Caco-2 (cell line): ENCODE measurements around the gene FOXN3. TPM values are rescaled to one million over a fixed set of nuclear protein-coding genes. Genes with fewer than 3 reads are reported as not detected.

ENCODE experiments used
- BruUV-seq: library from RNA; stranded (reverse); fragments of 400-500 nt; replicated peaks from 2 replicates; lab custom pipeline; 2021; lab: Mats Ljungman, UMichigan
- CTCF ChIA-PET: fragments of 300-600 bp; sonication (Branson Sonifier 250); formaldehyde crosslinking; loops from one replicate; lab custom pipeline; 2022; ENCODE audit warnings: antibody characterized with exemption; lab: Charles Lee
- POLR2A ChIA-PET: fragments of 300-600 bp; sonication (Branson Sonifier 250); formaldehyde crosslinking; loops from one replicate; lab custom pipeline; 2022; ENCODE audit warnings: antibody characterized with exemption; lab: Charles Lee
- DNase-seq, 2 experiments: peaks; one replicate each; pipeline versions ENCODE4 v3.0.0 to v3.0.0-alpha.2; 2020 to 2022
- H3K27me3 ChIP-seq: replicated peaks from 2 replicates; pipeline ENCODE4 v1.6.0; 2011; ENCODE audit warnings: low read length; ENCODE audit not compliant: control insufficient read depth, insufficient read depth
- H3K36me3 ChIP-seq: 2 replicates; pipeline ENCODE4 v1.5.1; 2011; ENCODE audit warnings: low read length; ENCODE audit not compliant: control insufficient read depth, insufficient read depth
- H3K4me1 ChIP-seq: fragments of 250-450 bp; sonication (Bioruptor Pico); 2 replicates; pipeline ENCODE4 v1.5.1; 2020; ENCODE audit warnings: mild to moderate bottlenecking
- H3K4me3 ChIP-seq: 2 replicates; pipeline ENCODE4 v1.5.1; 2011; ENCODE audit warnings: low read depth, mild to moderate bottlenecking, control low read depth, low read length
- H3K9me3 ChIP-seq: fragments of 250-450 bp; sonication (Bioruptor Pico); 2 replicates; pipeline ENCODE4 v1.5.1; 2020; ENCODE audit warnings: mild to moderate bottlenecking, moderate library complexity
- H3K27ac Mint-ChIP-seq: one replicate; pipeline ENCODE4 v1.8.0; 2022; ENCODE audit warnings: mixed read lengths; ENCODE audit not compliant: unreplicated experiment
- H3K27me3 Mint-ChIP-seq: one replicate; pipeline ENCODE4 v1.8.0; 2022; ENCODE audit warnings: mixed read lengths; ENCODE audit not compliant: insufficient read depth, unreplicated experiment
- H3K36me3 Mint-ChIP-seq: one replicate; pipeline ENCODE4 v1.8.0; 2022; ENCODE audit warnings: mild to moderate bottlenecking, mixed read lengths; ENCODE audit not compliant: insufficient read depth, unreplicated experiment
- H3K4me1 Mint-ChIP-seq: one replicate; pipeline ENCODE4 v1.8.0; 2022; ENCODE audit warnings: low read depth, mixed read lengths; ENCODE audit not compliant: unreplicated experiment
- H3K4me3 Mint-ChIP-seq: one replicate; pipeline ENCODE4 v1.8.0; 2022; ENCODE audit warnings: mild to moderate bottlenecking, moderate library complexity, mixed read lengths; ENCODE audit not compliant: unreplicated experiment
- H3K9me3 Mint-ChIP-seq: one replicate; pipeline ENCODE4 v1.8.0; 2022; ENCODE audit warnings: mixed read lengths; ENCODE audit not compliant: unreplicated experiment
- intact Hi-C: fragments of 100-400 bp; cut with micrococcal nuclease; formaldehyde crosslinking; loops from one replicate; pipeline ENCODE4 v1.10.0; 2022; ENCODE audit not compliant: unreplicated experiment
- total RNA-seq: library from RNA; stranded (reverse); gene quantifications from 2 replicates; pipeline ENCODE4 v1.2.3, GENCODE V29; 2022
- TF ChIP-seq, protein P1 (sequence below), 2 experiments: fragments of 200-600 bp in 1 of 2; IDR thresholded peaks; 1 replicate in 1 of 2; 2 replicates in 1 of 2; pipeline versions ENCODE4 v1.5.1 to v1.8.0; 2011 to 2022; ENCODE audit warnings: antibody characterized with exemption in 1 of 2, control low read depth in 1 of 2, inconsistent platforms in 1 of 2, low read depth in 1 of 2, low read length in 1 of 2, mild to moderate bottlenecking in 1 of 2, moderate library complexity in 1 of 2; ENCODE audit not compliant: insufficient read depth in 1 of 2, severe bottlenecking in 1 of 2, unreplicated experiment in 1 of 2

The FOXN3 gene
- total RNA-seq, 1 experiment from 2014 or later: 20.6 TPM

- TF ChIP-seq, protein P1, sequence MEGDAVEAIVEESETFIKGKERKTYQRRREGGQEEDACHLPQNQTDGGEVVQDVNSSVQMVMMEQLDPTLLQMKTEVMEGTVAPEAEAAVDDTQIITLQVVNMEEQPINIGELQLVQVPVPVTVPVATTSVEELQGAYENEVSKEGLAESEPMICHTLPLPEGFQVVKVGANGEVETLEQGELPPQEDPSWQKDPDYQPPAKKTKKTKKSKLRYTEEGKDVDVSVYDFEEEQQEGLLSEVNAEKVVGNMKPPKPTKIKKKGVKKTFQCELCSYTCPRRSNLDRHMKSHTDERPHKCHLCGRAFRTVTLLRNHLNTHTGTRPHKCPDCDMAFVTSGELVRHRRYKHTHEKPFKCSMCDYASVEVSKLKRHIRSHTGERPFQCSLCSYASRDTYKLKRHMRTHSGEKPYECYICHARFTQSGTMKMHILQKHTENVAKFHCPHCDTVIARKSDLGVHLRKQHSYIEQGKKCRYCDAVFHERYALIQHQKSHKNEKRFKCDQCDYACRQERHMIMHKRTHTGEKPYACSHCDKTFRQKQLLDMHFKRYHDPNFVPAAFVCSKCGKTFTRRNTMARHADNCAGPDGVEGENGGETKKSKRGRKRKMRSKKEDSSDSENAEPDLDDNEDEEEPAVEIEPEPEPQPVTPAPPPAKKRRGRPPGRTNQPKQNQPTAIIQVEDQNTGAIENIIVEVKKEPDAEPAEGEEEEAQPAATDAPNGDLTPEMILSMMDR (IDR thresholded peaks at IDR 0.05; ENCODE audit: insufficient read depth in 1 of 2, low read depth in 1 of 2, low read length in 1 of 2, severe bottlenecking in 1 of 2, unreplicated experiment in 1 of 2): no peak
- intact Hi-C loops: no loop called here
- H3K9me3 Mint-ChIP-seq: no peaks in the 10 kb centered on the region
- BruUV-seq: no TSS peak
- H3K4me1 Mint-ChIP-seq: no peaks in the 10 kb centered on the region
- no peak for DNase-seq
- H3K36me3 ChIP-seq: no peaks in the 10 kb centered on the region
- no peaks in the 10 kb centered on the region for H3K27me3 ChIP-seq
- H3K4me3 ChIP-seq: no peak overlapping the region
- ChIA-PET POLR2A (no interaction called here), CTCF (no interaction called here)
- H3K27me3 Mint-ChIP-seq: no peaks in the 10 kb centered on the region
- H3K27ac Mint-ChIP-seq: no peak overlapping the region
- H3K4me1 ChIP-seq: no peaks in the 10 kb centered on the region
- no peaks in the 10 kb centered on the region for H3K36me3 Mint-ChIP-seq
- H3K9me3 ChIP-seq: no peaks in the 10 kb centered on the region
- H3K4me3 Mint-ChIP-seq: no peak overlapping the region
Observed at GRCh38 chr14:89266754-89267153, 150.3 kb downstream of the FOXN3 start.

GRCh38 chr14:89265234-89265633, 151.8 kb downstream of the FOXN3 start:
- DNase-seq: no peak
- Histone ChIP-seq H3K9me3 (no peaks in the 10 kb centered on the region), H3K36me3 (no peaks in the 10 kb centered on the region), H3K27me3 (no peaks in the 10 kb centered on the region), H3K4me3 (no peak overlapping the region), H3K4me1 (no peaks in the 10 kb centered on the region)
- no peak overlapping the region for H3K4me3 Mint-ChIP-seq
- TF ChIP-seq, protein P1 (IDR thresholded peaks at IDR 0.05; ENCODE audit: insufficient read depth in 1 of 2, low read depth in 1 of 2, low read length in 1 of 2, severe bottlenecking in 1 of 2, unreplicated experiment in 1 of 2): no peak
- no TSS peak for BruUV-seq
- no peaks in the 10 kb centered on the region for H3K9me3 Mint-ChIP-seq
- POLR2A ChIA-PET: no interaction called here
- H3K27me3 Mint-ChIP-seq: no peaks in the 10 kb centered on the region
- no peak overlapping the region for H3K27ac Mint-ChIP-seq
- CTCF ChIA-PET: no interaction called here
- H3K36me3 Mint-ChIP-seq: no peaks in the 10 kb centered on the region
- intact Hi-C loops: no loop called here
- H3K4me1 Mint-ChIP-seq: no peaks in the 10 kb centered on the region

DNA sequence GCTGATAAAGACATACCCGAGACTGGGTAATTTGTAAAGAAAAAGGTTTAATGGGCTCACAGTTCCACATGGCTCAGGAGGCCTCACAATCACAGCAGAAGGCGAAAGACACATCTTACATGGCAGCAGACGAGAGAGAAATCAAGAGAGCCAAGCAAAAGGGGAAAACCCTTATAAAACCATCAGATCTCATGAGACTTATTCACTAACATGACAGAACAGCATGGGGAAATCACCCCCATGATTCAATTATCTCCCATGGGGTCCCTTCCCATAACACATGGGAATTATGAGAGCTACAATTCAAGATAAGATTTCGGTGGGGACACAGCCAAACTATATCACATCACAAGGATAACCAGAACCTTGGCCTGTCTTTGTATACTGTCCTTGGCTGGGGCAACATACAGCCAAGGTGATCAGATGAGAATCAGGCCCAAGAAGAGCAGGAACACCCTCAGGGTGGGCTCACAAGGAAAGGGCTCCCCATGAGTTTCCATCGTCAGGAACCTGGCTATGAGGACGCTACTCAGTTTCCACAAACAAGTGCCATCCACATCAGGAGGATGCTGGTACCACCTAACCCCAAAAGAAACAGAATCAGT, 152.7 kb downstream of the FOXN3 start:
- no peak for DNase-seq
- TF ChIP-seq, protein P1 (IDR thresholded peaks at IDR 0.05; ENCODE audit: insufficient read depth in 1 of 2, low read depth in 1 of 2, low read length in 1 of 2, severe bottlenecking in 1 of 2, unreplicated experiment in 1 of 2): no peak
- intact Hi-C loops: no loop called here
- Histone ChIP-seq H3K4me3 (no peak overlapping the region), H3K36me3 (no peaks in the 10 kb centered on the region), H3K27me3 (no peaks in the 10 kb centered on the region), H3K4me1 (no peaks in the 10 kb centered on the region), H3K9me3 (no peaks in the 10 kb centered on the region)
- Mint-ChIP-seq H3K27ac (no peak overlapping the region), H3K9me3 (no peaks in the 10 kb centered on the region), H3K36me3 (no peaks in the 10 kb centered on the region), H3K4me1 (no peaks in the 10 kb centered on the region), H3K27me3 (no peaks in the 10 kb centered on the region), H3K4me3 (no peak overlapping the region)
- no TSS peak for BruUV-seq
- POLR2A ChIA-PET: no interaction called here
- CTCF ChIA-PET: no interaction called here
